Hepatocyte (in vitro differentiated cells): ENCODE data around the gene LRRC3B. TPM values are rescaled to one million over a fixed set of nuclear protein-coding genes. Genes with fewer than 3 reads are reported as not detected.
"Not testable (repeated sequence)": the region's sequence is repeated elsewhere in the genome, so short reads cannot be mapped to it uniquely, and the experiment has no call there.

Source experiments
- DNase-seq: peaks from one replicate; pipeline ENCODE4 v3.0.0-alpha.2; 2016; ENCODE audit warnings: low spot score
- H2AFZ ChIP-seq: fragments of 200-600 bp; sonication (generic); 2 replicates; pipeline ENCODE4 v1.6.0; 2016; ENCODE audit warnings: antibody characterized with exemption, mild to moderate bottlenecking
- H3K27ac ChIP-seq: fragments of 200-600 bp; sonication (generic); 2 replicates; pipeline ENCODE4 v1.5.1; 2016; ENCODE audit warnings: mild to moderate bottlenecking
- H3K27me3 ChIP-seq: fragments of 200-600 bp; sonication (generic); 2 replicates; pipeline ENCODE4 v1.6.1; 2016
- H3K36me3 ChIP-seq: fragments of 200-600 bp; sonication (generic); replicated peaks from 2 replicates; pipeline ENCODE4 v1.5.1; 2016; ENCODE audit warnings: low read depth; ENCODE audit not compliant: insufficient read depth
- H3K4me1 ChIP-seq: fragments of 200-600 bp; sonication (generic); 2 replicates; pipeline ENCODE4 v1.5.1; 2016; ENCODE audit warnings: mild to moderate bottlenecking, moderate library complexity; ENCODE audit not compliant: insufficient read depth
- H3K4me2 ChIP-seq: fragments of 200-600 bp; sonication (generic); 2 replicates; pipeline ENCODE4 v1.6.0; 2016
- H3K4me3 ChIP-seq: fragments of 200-600 bp; sonication (generic); 2 replicates; pipeline ENCODE4 v1.5.1; 2016; ENCODE audit warnings: mild to moderate bottlenecking
- H3K79me2 ChIP-seq: fragments of 200-600 bp; sonication (generic); 2 replicates; pipeline ENCODE4 v1.6.0; 2017; ENCODE audit warnings: mild to moderate bottlenecking
- H3K9me2 ChIP-seq: fragments of 200-600 bp; sonication (generic); replicated peaks from 2 replicates; pipeline ENCODE4 v1.6.0; 2017; ENCODE audit warnings: mild to moderate bottlenecking; ENCODE audit not compliant: insufficient read depth
- H3K9me3 ChIP-seq: fragments of 200-600 bp; sonication (generic); 2 replicates; pipeline ENCODE4 v1.5.1; 2016; ENCODE audit warnings: low read depth, mild to moderate bottlenecking
- H4K20me1 ChIP-seq: fragments of 200-600 bp; sonication (generic); 2 replicates; pipeline ENCODE4 v1.6.0; 2016; ENCODE audit warnings: mild to moderate bottlenecking; ENCODE audit not compliant: insufficient read depth, poor library complexity, severe bottlenecking
- CTCF ChIP-seq: fragments of 200-600 bp; sonication (generic); IDR thresholded peaks from 2 replicates; pipeline ENCODE4 v1.5.1; 2016; ENCODE audit warnings: antibody characterized with exemption, mild to moderate bottlenecking; ENCODE audit not compliant: poor library complexity
- EZH2 ChIP-seq: fragments of 200-600 bp; sonication (generic); IDR thresholded peaks from 2 replicates; pipeline ENCODE4 v1.6.1; 2016; ENCODE audit warnings: antibody characterized with exemption, mild to moderate bottlenecking, borderline replicate concordance
- EZH2phosphoT487 ChIP-seq: fragments of 200-600 bp; sonication (generic); IDR thresholded peaks from one replicate; pipeline ENCODE4 v1.6.1; 2018; ENCODE audit warnings: antibody characterized with exemption, mild to moderate bottlenecking, low read depth, moderate library complexity; ENCODE audit not compliant: unreplicated experiment, severe bottlenecking
- WGBS: methylation state at CpG from one replicate; pipeline ENCODE4 v1.1.6; 2016; ENCODE audit warnings: low lambda C conversion rate; ENCODE audit errors: missing lambda C conversion rate; 5-methylcytosine and 5-hydroxymethylcytosine counted together
- polyA plus RNA-seq: library from polyadenylated mRNA; unstranded; fragments of >200 nt; fragmentation: Nextera tagmentation; extraction: Ambion mirVana; gene quantifications from 2 replicates; pipeline ENCODE4 v1.2.1, GENCODE V29; 2016
- total RNA-seq: library from RNA; depleted of rRNA; stranded (reverse); fragments of >200 nt; gene quantifications from 2 replicates; pipeline ENCODE4 v1.2.3, GENCODE V29; 2014

The LRRC3B gene
- total and polyA plus RNA-seq, 2 experiments from 2014 or later = 1.7 to 5.9 TPM

- Histone ChIP-seq H4K20me1 (no peaks in the 10 kb centered on the region), H3K4me2 (no peak overlapping the region), H3K27ac (no peak overlapping the region), H3K36me3 (no peaks in the 10 kb centered on the region), H3K9me3 (no peaks in the 10 kb centered on the region), H3K4me1 (no peaks in the 10 kb centered on the region), H3K9me2 (no peaks in the 10 kb centered on the region), H2AFZ (no peak overlapping the region), H3K4me3 (no peak overlapping the region), H3K27me3 (no peaks in the 10 kb centered on the region), H3K79me2 (no peaks in the 10 kb centered on the region)
- TF ChIP-seq EZH2phosphoT487 (no peak), CTCF (no peak), EZH2 (no peak)
- no peak for DNase-seq
- WGBS = 76% methylated on average over 3 of the region's 3 CpGs
Observed at GRCh38 chr3:26591926-26592325, 30.6 kb upstream of the LRRC3B start.

GRCh38 chr3:26592451-26592850 lies 30.1 kb upstream of the LRRC3B start:
- Histone ChIP-seq H3K9me2 (no peaks in the 10 kb centered on the region), H3K27me3 (no peaks in the 10 kb centered on the region), H3K36me3 (no peaks in the 10 kb centered on the region), H3K4me2 (no peak overlapping the region), H3K27ac (no peak overlapping the region), H3K9me3 (no peaks in the 10 kb centered on the region), H3K4me1 (no peaks in the 10 kb centered on the region), H2AFZ (no peak overlapping the region), H3K79me2 (no peaks in the 10 kb centered on the region), H3K4me3 (no peak overlapping the region), H4K20me1 (no peaks in the 10 kb centered on the region)
- 61% methylated on average over 4 of the region's 4 CpGs for WGBS
- DNase-seq = no peak
- TF ChIP-seq CTCF (no peak), EZH2 (no peak), EZH2phosphoT487 (no peak)

- no peak for DNase-seq
- no peaks in the 10 kb centered on the region for H4K20me1 ChIP-seq
- H3K27me3 ChIP-seq = no peaks in the 10 kb centered on the region
- no peak overlapping the region for H3K27ac ChIP-seq
- H3K9me3 ChIP-seq = no peaks in the 10 kb centered on the region
- WGBS = 83% methylated on average over 3 of the region's 3 CpGs
- TF ChIP-seq CTCF (no peak), EZH2phosphoT487 (no peak), EZH2 (no peak)
- H3K4me3 ChIP-seq = no peak overlapping the region
- H3K79me2 ChIP-seq = no peaks in the 10 kb centered on the region
- no peak overlapping the region for H3K4me2 ChIP-seq
- H3K36me3 ChIP-seq = no peaks in the 10 kb centered on the region
- H3K9me2 ChIP-seq = no peaks in the 10 kb centered on the region
- no peak overlapping the region for H2AFZ ChIP-seq
- H3K4me1 ChIP-seq = no peaks in the 10 kb centered on the region
Observed at GRCh38 chr3:26596335-26596734, 26.2 kb upstream of the LRRC3B start.

- not testable (repeated sequence) for DNase-seq, H3K9me3 ChIP-seq, H3K27me3 ChIP-seq, H3K9me2 ChIP-seq, H3K4me1 ChIP-seq, H3K27ac ChIP-seq, H3K4me2 ChIP-seq, H3K79me2 ChIP-seq, H3K4me3 ChIP-seq, H2AFZ ChIP-seq, H3K36me3 ChIP-seq, H4K20me1 ChIP-seq
- WGBS = 80% methylated on average over 1 of the region's 1 CpG
Observed at GRCh38 chr3:26603311-26603710, 19.3 kb upstream of the LRRC3B start.

- H3K79me2 ChIP-seq, H3K4me1 ChIP-seq, DNase-seq, H3K4me3 ChIP-seq, H2AFZ ChIP-seq, H3K4me2 ChIP-seq, H3K9me3 ChIP-seq, H3K9me2 ChIP-seq, H4K20me1 ChIP-seq, H3K36me3 ChIP-seq, H3K27ac ChIP-seq, H3K27me3 ChIP-seq: not testable (repeated sequence)
- 23% methylated on average over 3 of the region's 3 CpGs for WGBS
Observed at GRCh38 chr3:26603771-26604170, 18.8 kb upstream of the LRRC3B start.
